ENCODE results near the gene IKBKE.

The IKBKE gene

DNA sequence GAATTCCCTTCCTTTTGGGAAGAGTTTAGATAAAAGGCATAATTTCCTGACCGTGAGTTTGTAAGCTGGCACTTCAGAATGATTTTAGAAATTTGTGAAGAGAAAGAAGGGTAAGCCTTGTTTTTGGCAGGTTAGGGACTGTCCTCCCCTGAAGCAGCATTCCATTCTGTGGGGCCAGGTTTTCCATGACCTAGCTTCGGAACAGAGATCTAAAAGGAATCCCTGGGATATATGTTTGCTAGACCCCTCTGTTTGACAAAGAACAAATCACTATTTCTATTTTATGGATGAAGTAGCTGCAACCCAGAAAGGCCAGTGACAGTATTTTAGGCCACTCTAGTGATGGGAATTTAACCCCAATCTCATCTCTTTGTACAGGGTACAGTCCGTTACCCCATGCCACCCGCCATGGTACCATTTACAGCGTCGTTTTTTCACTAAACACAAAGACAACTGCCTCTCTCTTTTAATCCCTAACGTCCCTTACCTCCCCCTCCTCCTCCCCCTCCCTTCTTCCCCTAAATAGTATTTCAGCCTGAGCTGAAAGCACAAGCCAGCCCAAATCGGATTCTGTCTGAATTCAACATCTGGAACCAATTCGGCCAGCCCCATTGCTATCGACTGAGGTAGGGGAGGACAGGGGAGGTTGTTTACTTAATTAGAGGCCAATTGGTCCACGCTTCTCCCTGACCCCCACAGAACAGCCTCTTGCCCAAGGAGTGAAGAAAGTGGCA is 23.4 kb upstream of the IKBKE start:
- no peak overlapping the region for H3K27ac ChIP-seq
- no peak for TF ChIP-seq ZFX (IDR thresholded peaks at IDR 0.05; ENCODE audit: borderline replicate concordance)

- TF ChIP-seq, protein P1, sequence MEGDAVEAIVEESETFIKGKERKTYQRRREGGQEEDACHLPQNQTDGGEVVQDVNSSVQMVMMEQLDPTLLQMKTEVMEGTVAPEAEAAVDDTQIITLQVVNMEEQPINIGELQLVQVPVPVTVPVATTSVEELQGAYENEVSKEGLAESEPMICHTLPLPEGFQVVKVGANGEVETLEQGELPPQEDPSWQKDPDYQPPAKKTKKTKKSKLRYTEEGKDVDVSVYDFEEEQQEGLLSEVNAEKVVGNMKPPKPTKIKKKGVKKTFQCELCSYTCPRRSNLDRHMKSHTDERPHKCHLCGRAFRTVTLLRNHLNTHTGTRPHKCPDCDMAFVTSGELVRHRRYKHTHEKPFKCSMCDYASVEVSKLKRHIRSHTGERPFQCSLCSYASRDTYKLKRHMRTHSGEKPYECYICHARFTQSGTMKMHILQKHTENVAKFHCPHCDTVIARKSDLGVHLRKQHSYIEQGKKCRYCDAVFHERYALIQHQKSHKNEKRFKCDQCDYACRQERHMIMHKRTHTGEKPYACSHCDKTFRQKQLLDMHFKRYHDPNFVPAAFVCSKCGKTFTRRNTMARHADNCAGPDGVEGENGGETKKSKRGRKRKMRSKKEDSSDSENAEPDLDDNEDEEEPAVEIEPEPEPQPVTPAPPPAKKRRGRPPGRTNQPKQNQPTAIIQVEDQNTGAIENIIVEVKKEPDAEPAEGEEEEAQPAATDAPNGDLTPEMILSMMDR (IDR thresholded peaks at IDR 0.05), result no peak
- no peak for TF ChIP-seq ZFX (IDR thresholded peaks at IDR 0.05; ENCODE audit: borderline replicate concordance)
- H3K27ac ChIP-seq, result no peak overlapping the region
Measured at GRCh38 chr1:206447422-206447765, 22.9 kb upstream of the IKBKE start.

GRCh38 chr1:206447792-206448191 is 22.5 kb upstream of the IKBKE start:
- no peak overlapping the region for H3K27ac ChIP-seq
- TF ChIP-seq, protein P1 (IDR thresholded peaks at IDR 0.05), result no peak
- TF ChIP-seq ZFX (IDR thresholded peaks at IDR 0.05; ENCODE audit: borderline replicate concordance), result no peak

DNA sequence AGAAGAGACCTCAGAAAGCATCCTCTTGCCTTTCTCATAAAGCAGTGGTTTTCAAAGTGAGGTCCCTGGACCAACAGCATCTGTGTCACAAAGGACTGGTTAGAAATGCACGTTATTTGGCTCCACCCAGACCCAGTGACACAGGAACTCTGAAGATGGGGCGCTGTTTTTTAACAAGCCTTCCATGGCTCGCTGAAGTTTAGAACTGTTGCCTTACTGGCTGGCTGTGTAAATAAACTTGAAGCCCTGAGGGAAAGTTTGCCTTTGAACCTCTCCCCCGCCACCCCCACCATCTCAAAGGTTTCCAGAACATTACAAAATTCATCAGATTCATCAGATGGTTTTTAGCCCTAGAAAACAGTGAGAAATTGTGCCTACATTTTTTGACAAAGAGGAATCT is 21.8 kb upstream of the IKBKE start:
- TF ChIP-seq, protein P1 (IDR thresholded peaks at IDR 0.05), result no peak
- TF ChIP-seq ZFX (IDR thresholded peaks at IDR 0.05; ENCODE audit: borderline replicate concordance), result no peak
- H3K27ac ChIP-seq, result no peak overlapping the region

DNA sequence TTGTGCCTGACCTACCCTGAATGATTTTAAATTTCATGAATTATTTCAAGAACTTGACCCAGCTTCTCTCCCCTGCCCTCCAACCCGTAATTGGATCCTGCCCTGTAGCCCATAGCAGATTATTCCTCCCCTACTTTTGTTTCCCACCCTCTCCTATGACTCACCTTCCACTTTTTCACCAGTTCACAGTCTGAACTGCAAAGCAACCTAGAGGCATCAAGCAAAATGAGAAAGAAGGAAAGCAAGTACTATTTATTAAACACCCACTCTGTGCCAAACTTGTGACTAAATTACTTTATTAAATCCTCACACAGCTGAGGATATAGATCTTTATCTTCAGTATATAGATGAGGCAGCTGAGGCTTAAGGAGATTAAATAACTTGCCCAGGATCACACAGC is 20.7 kb upstream of the IKBKE start:
- H3K27ac ChIP-seq, result no peak overlapping the region
- TF ChIP-seq ZFX (IDR thresholded peaks at IDR 0.05; ENCODE audit: borderline replicate concordance), result no peak
- TF ChIP-seq, protein P1 (IDR thresholded peaks at IDR 0.05), result no peak

DNA sequence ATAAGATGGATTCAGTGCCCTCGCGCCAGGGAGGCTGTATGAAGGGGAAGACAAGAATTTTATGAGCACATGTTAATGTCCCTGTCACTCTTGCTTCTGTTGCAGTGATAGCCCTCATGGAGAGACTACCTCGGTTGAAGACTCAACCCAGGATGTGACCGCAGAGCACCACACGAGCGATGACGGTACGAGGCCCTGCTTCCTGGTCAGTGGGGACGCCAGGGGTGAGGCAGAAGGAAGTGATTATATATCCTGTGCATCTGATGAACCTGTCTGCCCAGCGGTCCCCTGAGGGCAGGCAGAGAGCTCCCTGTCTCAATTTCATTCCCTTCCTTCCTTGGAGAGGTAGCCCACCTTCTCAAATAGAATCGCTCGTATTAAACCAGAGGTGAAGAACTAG is 20.0 kb upstream of the IKBKE start:
- H3K27ac ChIP-seq, result no peak overlapping the region
- TF ChIP-seq ZFX (IDR thresholded peaks at IDR 0.05; ENCODE audit: borderline replicate concordance), result no peak
- TF ChIP-seq, protein P1 (IDR thresholded peaks at IDR 0.05), result no peak

GRCh38 chr1:206451134-206451686 is 19.1 kb upstream of the IKBKE start:
- no peak for TF ChIP-seq ZFX (IDR thresholded peaks at IDR 0.05; ENCODE audit: borderline replicate concordance)
- TF ChIP-seq, protein P1 (IDR thresholded peaks at IDR 0.05), result no peak
- no peak overlapping the region for H3K27ac ChIP-seq

Data from 22Rv1 (cell line).